GM20000 (cell line): Measurements from ENCODE around the gene GAL3ST2.

ENCODE experiments used
- DNase-seq: peaks from one replicate; pipeline ENCODE4 v3.0.0; 2012; ENCODE audit warnings: low spot score
- TF ChIP-seq, protein P1 (sequence below): IDR thresholded peaks from 2 replicates; pipeline ENCODE4 v1.5.1; 2012; ENCODE audit warnings: mild to moderate bottlenecking, control low read depth; ENCODE audit errors: extremely low read depth, missing control alignments

GAL3ST2 gene

DNA sequence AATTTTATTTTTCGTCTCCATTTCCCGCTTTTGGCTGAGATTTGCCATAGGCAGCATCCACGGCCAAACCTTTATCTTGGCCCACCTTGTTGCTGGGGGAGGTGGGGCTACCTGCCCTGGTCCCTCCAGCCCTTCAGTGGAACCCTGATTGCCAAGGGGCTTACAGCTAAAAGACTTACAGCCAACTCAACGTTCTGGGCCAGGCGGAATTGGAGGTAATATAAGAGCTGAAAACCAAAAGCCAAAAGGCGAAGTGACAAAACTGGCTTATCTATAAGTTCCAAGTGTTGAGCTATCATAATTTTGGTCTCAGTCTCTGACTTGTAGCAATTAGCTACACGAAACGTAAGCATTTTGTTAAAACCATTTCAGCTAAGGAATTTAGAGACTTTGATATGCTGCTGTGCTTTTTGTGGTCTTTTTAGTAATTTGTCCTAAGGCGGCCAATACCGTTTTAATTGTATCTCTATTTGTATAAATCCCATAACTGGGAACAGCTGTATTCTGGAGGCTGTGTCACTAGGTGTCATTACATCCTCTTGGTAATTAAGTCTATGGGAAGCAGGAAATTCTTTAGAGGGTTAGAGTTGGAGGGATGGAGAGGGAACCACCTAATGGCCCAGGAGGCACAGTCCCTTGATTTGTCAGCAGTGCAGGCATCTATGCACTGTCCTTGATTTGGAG lies 58.0 kb downstream of the GAL3ST2 start:
- DNase-seq, result no peak
- TF ChIP-seq, protein P1, sequence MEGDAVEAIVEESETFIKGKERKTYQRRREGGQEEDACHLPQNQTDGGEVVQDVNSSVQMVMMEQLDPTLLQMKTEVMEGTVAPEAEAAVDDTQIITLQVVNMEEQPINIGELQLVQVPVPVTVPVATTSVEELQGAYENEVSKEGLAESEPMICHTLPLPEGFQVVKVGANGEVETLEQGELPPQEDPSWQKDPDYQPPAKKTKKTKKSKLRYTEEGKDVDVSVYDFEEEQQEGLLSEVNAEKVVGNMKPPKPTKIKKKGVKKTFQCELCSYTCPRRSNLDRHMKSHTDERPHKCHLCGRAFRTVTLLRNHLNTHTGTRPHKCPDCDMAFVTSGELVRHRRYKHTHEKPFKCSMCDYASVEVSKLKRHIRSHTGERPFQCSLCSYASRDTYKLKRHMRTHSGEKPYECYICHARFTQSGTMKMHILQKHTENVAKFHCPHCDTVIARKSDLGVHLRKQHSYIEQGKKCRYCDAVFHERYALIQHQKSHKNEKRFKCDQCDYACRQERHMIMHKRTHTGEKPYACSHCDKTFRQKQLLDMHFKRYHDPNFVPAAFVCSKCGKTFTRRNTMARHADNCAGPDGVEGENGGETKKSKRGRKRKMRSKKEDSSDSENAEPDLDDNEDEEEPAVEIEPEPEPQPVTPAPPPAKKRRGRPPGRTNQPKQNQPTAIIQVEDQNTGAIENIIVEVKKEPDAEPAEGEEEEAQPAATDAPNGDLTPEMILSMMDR, result no peak

DNA sequence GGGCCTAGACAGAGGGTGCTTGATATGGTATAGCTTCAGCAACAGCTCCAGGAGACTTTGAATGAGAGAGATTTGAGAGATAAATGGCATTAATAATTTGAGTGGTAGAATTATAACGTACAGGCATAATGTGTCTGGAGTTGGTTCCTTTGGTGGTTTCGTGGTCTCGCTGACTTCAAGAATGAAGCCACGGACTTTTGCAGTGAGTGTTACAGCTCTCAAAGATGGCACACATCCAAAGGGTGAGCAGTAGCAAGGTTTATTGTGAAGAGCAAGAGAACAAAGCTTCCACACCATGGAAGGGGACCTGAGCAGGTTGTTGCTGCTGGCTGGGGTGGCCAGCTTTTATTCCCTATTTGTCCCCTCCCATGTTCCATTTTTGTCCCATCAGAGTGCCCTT lies 59.0 kb downstream of the GAL3ST2 start:
- no peak for DNase-seq
- TF ChIP-seq, protein P1, result no peak

DNA sequence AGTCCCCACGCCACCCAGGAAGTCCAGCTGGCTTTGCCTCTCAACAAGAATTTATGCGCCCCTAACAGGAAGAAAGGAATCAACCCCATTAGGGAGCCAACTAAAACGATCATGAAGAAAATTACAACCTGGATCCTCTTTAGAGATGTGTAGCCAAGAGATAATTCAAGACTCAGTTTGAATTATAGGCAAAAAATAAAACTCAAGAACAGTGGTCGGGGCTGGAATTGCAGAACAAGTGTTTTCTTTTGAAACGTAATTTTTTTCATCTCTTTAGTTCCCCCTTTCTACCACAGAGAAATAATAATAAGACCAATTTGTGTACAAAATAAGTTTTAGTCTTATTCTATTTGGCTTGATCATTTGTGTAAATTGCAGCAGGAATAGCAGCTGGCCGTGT lies 59.7 kb downstream of the GAL3ST2 start:
- DNase-seq, result no peak

DNA sequence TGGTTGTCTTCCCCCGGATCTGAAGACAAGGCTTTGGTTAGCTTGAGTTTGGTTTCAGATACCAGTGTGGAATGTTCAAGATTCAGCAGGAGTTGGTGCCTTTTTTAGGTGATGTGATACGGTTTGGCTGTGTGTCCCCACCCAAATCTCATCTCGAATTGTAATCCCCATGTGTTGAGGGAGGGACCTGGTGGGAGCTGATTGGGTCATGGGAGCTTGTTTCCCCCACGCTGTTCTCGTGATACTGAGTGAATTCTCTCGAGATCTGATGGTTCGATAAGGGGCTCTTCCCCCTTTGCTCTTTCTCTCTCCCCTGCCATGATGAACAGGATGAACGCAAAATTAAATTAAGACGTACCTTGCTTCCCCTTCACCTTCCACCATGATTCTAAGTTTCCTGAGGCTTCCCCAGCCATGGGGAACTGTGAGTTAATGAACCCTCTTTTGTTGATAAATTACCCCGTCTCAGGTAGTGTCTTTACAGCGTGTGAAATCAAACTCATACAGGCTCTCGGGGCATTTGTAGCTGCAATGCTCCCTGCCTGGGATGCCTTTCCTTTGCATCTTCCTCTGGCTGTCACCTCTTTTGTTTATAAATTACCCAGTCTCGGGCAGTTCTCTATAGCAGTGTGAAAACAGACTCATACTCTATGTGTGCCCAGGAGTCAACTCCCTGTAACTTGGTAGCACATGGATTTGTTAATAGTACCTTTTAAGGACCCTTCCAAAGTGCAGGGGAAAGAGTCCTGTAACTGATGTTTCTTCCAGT lies 60.8 kb downstream of the GAL3ST2 start:
- DNase-seq, result no peak
- TF ChIP-seq, protein P1, result no peak

More for the DNA sequence above, 59.7 kb downstream of the GAL3ST2 start:
- TF ChIP-seq, protein P1, result no peak

DNA sequence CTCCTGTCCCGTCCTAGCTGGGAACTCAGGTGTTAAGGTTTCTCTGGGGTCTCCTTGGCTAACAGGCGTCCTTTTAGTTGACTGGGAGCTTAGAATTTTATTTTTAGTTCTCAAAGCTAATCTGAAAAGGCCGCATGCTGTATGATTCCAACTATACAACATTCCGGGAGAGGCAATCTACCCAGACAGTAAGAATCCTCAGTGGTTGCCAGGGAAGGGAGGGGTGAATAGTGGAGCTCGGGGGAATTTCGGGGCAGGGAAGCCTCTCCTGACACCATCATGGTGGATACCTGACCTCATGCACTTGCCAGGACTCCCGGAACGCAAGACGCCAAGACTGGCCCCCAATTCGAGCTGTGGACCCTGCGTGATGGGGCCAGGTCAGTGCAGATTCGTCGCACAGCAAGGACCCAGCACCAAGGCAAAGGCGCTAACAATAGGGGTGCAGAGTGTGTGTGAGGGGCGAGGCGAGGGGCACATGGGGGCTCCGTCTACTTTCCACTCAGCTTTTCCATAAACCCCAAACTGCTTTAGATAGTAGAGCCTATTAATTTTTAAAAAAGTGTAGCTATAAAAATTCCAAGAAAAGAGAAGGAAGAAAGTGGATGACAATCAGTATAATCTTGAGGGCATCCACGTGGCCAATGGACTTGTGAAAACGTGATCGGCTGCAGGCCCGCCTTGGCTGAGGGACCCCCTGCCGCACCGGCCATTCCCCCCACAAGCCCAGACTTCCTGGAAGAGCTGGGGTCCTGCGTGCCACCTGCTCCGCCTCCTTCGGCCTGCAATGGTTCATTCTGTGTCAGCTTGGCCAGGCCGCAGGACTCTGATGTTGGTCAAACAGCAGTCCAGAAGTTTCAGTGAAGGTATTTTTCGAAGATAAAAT lies 64.8 kb downstream of the GAL3ST2 start:
- DNase-seq, result no peak
- TF ChIP-seq, protein P1, result no peak

DNA sequence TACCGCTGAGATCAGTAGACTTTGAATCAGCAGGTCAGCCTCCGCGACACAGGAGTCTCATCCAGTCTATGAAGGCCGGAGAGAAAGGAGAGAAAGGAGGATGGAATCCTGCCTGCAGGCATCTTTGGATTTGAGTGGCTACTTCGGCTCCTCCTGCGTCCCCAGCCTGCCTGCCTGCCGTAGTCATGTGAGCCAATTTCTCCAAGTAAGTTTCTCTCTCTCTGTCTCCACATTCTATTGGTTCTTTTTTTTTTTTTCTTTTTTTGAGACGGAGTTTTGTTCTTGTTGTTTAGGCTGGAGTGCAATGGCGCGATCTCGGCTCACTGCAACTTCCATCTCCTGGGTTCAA lies 65.4 kb downstream of the GAL3ST2 start:
- no peak for DNase-seq
- TF ChIP-seq, protein P1, result no peak
